Colonic mucosa (tissue), 4 donors: Measurements from ENCODE around the gene NRIP2. TPM values are rescaled to one million over a fixed set of nuclear protein-coding genes. Genes with fewer than 3 reads are reported as not detected.

Experiments used
- DNase-seq: peaks from one replicate; pipeline ENCODE4 v3.0.0-alpha.2; 2020
- H3K27ac ChIP-seq: fragments of 200-600 bp; one replicate; pipeline ENCODE4 v1.8.0; 2021
- H3K27me3 ChIP-seq: fragments of 200-600 bp; one replicate; pipeline ENCODE4 v1.8.0; 2021
- H3K36me3 ChIP-seq: fragments of 200-600 bp; one replicate; pipeline ENCODE4 v1.8.0; 2021
- H3K4me1 ChIP-seq: fragments of 200-600 bp; one replicate; pipeline ENCODE4 v1.8.0; 2021; ENCODE audit warnings: mild to moderate bottlenecking
- H3K4me3 ChIP-seq: fragments of 200-600 bp; one replicate; pipeline ENCODE4 v1.8.0; 2021
- H3K9ac ChIP-seq, 2 donors: one replicate each; pipeline ENCODE4 v1.7.0; 2013; ENCODE audit warnings: control low read depth in 2 of 2, low read depth in 2 of 2, low read length in 2 of 2
- H3K9me3 ChIP-seq: fragments of 200-600 bp; one replicate; pipeline ENCODE4 v1.8.0; 2021
- intact Hi-C: fragments of 100-400 bp; cut with DNase I; formaldehyde crosslinking; loops from one replicate; pipeline ENCODE4 v1.14.1; 2022
- total RNA-seq, 2 donors: library from RNA; stranded (reverse); fragmentation: NEBNext Ultra II Directional in 1 of 2; extraction: Animal tissue kit (Norgen Biotek cat#: 25700) in 1 of 2; gene quantifications; one replicate each; pipeline ENCODE4 v1.2.1, GENCODE V29; 2021
- TF ChIP-seq, protein P1 (sequence below): fragments of 200-600 bp; IDR thresholded peaks from one replicate; pipeline ENCODE4 v1.8.0; 2022; ENCODE audit warnings: antibody characterized with exemption, mild to moderate bottlenecking
- donor health status: healthy.
- donor health status: DM: no; HTN: no; CAD: no.
- donor health status: DM: no; HTN: no; CAD: no.

The NRIP2 gene
- total RNA-seq, 2 donors from 2014 or later: 0.49 to 0.77 TPM

DNA sequence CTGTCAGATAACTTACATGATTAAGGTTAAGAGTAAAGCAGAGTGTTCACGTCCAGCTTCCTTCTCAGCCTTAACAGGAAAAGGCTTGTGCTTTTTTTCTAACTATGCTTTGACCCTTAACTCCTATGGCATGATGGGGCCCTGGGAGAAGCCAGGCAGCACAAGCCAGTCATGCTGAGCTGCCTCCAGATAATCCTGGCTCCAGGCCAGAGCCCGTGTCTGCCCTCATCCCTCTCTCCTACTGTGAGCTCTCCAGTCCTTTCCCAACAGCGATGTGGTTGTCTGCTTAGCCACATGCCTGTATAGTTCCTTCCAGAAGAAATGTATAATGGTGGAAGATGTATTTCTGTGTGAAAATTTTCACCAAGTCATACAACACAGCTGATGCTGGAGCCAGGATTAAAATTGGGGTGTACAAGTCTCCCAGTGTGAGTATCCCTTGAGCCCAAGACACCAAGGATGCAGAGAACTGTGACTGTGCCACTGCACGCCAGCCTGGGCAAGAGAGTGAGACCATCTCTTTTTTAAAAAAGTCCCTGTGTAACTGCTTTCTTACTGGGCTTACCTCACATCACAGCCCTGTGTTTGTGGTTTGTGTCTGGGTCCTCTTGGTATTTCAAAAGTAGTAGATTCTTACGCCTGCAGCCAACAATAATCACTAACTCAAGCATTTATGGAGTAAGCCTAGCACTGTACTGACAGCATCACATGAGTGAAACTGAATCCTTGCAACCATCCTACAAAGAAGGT lies 30.3 kb downstream of the NRIP2 start:
- no peaks in the 10 kb centered on the region for H3K27me3 ChIP-seq
- H3K9me3 ChIP-seq: no peaks in the 10 kb centered on the region
- H3K9ac ChIP-seq: no peak overlapping the region
- H3K4me1 ChIP-seq: no peaks in the 10 kb centered on the region
- no peak overlapping the region for H3K27ac ChIP-seq
- H3K4me3 ChIP-seq: no peak overlapping the region
- intact Hi-C loops: no loop called here
- DNase-seq: no peak
- TF ChIP-seq, protein P1, sequence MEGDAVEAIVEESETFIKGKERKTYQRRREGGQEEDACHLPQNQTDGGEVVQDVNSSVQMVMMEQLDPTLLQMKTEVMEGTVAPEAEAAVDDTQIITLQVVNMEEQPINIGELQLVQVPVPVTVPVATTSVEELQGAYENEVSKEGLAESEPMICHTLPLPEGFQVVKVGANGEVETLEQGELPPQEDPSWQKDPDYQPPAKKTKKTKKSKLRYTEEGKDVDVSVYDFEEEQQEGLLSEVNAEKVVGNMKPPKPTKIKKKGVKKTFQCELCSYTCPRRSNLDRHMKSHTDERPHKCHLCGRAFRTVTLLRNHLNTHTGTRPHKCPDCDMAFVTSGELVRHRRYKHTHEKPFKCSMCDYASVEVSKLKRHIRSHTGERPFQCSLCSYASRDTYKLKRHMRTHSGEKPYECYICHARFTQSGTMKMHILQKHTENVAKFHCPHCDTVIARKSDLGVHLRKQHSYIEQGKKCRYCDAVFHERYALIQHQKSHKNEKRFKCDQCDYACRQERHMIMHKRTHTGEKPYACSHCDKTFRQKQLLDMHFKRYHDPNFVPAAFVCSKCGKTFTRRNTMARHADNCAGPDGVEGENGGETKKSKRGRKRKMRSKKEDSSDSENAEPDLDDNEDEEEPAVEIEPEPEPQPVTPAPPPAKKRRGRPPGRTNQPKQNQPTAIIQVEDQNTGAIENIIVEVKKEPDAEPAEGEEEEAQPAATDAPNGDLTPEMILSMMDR: no peak
- peaks cover 25% of the 10 kb centered on the region for H3K36me3 ChIP-seq

DNA sequence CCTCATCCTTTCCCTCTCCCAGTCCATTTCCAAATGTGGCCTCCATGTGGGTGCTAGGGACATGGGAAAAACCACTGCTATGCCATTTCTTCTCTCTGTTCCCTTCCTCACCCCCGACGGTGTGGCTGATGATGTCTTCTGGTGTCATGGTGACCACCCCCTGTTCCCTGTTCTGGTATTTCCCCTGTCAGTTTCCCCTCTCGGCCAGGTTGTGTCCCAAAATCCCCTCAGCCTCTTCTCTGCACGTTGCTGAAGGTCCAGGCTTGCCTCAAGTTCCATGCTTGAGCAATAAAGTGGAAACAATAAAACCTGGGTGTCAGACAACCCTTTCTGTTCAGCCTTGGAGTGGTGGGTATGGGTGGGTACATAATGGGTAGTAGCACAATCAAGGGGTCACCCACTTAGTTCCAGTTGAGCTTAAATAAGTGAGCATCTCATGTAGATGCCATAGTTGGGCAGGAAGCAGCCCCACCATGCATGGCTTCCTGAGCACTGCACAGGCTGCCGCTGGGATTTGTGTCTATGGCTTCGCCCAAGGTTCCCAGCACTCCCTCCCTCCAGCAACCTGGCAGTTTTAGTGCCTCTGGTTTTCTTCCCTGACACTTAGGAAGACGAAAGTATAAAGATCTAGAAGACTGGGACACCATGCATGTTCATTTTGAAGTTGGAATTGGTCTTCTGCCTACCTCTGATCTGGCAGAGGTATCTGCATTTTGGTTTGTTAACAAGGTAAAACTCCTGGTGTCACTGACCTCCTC lies 31.0 kb downstream of the NRIP2 start:
- TF ChIP-seq, protein P1: no peak
- DNase-seq: no peak
- H3K27ac ChIP-seq: no peak overlapping the region
- intact Hi-C loops: no loop called here
- H3K9ac ChIP-seq: no peak overlapping the region
- no peaks in the 10 kb centered on the region for H3K27me3 ChIP-seq
- peaks cover 32% of the 10 kb centered on the region for H3K36me3 ChIP-seq
- H3K9me3 ChIP-seq: no peaks in the 10 kb centered on the region
- H3K4me3 ChIP-seq: no peak overlapping the region
- no peaks in the 10 kb centered on the region for H3K4me1 ChIP-seq

DNA sequence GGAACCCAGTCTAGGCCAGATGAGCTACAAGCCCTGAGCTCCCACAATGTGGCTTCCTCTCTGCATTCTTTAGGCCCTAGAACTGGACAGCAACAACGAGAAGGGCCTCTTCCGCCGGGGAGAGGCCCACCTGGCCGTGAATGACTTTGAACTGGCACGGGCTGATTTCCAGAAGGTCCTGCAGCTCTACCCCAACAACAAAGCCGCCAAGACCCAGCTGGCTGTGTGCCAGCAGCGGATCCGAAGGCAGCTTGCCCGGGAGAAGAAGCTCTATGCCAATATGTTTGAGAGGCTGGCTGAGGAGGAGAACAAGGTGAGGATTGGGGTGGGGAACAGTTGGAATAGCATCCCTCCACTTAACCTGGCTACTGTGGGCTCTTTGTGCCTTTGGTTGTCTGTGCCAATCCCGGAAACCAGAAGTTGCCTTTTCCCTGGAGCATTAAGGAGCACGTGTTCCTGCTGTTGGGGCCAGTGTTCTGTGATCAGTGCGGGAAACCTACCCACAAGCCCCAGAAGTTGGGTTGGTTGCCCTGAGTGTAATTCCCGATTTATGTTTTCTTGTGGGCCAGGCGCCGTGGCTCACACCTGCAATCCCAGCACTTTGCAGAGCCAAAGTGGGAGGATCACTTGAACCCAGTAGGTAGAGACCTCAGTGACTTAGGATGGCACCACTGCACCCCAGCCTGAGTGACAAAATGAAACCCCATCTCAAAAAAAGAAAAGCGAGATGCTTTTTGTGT lies 33.6 kb downstream of the NRIP2 start:
- intact Hi-C loops: no loop called here
- no peaks in the 10 kb centered on the region for H3K27me3 ChIP-seq
- peaks cover 36% of the 10 kb centered on the region for H3K36me3 ChIP-seq
- no peaks in the 10 kb centered on the region for H3K9me3 ChIP-seq
- DNase-seq: no peak
- no peak overlapping the region for H3K9ac ChIP-seq
- no peak overlapping the region for H3K27ac ChIP-seq
- TF ChIP-seq, protein P1: no peak
- H3K4me3 ChIP-seq: no peak overlapping the region
- peaks cover 8% of the 10 kb centered on the region for H3K4me1 ChIP-seq

DNA sequence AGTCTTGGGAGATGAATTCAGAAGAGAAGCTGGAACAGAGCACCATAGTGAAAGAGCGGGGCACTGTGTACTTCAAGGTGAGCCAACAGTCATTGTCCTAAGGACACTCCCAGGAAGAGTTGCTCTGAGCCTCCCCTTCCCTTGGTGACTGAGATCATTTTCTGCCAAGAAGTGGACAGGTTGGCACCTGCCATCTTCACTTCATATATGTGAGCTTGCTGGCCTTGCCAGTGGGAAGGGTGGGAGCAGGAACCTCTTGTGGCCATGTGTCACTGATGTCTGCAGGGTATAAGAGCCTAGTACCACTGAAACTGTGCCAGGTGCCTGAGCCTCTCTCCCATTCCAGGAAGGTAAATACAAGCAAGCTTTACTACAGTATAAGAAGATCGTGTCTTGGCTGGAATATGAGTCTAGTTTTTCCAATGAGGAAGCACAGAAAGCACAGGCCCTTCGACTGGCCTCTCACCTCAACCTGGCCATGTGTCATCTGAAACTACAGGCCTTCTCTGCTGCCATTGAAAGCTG lies 34.7 kb downstream of the NRIP2 start:
- TF ChIP-seq, protein P1: no peak
- intact Hi-C loops: no loop called here
- no peak for DNase-seq
- H3K36me3 ChIP-seq: peaks cover 36% of the 10 kb centered on the region
- no peak overlapping the region for H3K4me3 ChIP-seq
- no peak overlapping the region for H3K9ac ChIP-seq
- H3K9me3 ChIP-seq: no peaks in the 10 kb centered on the region
- peaks cover 8% of the 10 kb centered on the region for H3K4me1 ChIP-seq
- H3K27me3 ChIP-seq: no peaks in the 10 kb centered on the region
- no peak overlapping the region for H3K27ac ChIP-seq

DNA sequence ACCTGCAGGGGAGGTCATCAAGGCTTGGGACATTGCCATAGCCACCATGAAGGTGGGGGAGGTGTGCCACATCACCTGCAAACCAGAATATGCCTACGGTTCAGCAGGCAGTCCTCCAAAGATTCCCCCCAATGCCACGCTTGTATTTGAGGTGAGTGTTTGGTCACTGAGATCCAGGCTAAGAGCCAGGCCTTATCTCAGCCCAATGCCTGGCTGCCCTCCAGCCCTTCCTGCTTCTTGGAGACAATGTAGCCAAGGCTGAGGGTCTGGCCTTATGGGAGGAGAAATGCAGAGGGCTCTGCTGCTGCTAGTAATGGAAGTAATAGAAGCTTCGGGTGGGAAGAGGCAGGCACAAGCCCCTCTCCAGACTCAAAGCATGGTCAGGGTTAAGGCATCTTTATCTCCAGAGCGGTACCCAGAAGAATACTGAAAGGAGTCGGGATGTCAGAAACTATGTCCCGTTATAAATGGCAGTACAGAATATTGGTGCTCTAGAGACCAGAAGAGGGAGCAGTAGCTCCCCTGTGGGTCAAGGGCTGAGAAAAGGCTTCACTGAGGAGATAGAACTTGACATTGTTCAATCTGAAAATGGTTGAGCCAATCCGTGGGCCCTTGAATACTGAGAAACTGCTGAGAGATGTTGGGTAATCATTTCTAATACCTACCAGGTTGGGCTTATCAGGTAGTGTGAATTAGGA lies 37.0 kb downstream of the NRIP2 start:
- no peak overlapping the region for H3K4me3 ChIP-seq
- intact Hi-C loops: no loop called here
- no peak overlapping the region for H3K9ac ChIP-seq
- no peaks in the 10 kb centered on the region for H3K27me3 ChIP-seq
- no peak for DNase-seq
- H3K36me3 ChIP-seq: peaks cover 26% of the 10 kb centered on the region
- H3K9me3 ChIP-seq: no peaks in the 10 kb centered on the region
- no peak overlapping the region for H3K27ac ChIP-seq
- peaks cover 8% of the 10 kb centered on the region for H3K4me1 ChIP-seq
- TF ChIP-seq, protein P1: no peak
